IMR-90 (cell line): ENCODE measurements around the gene OR10AD1.

Experiments
- CTCF ChIP-seq: conservative IDR thresholded peaks from 2 replicates; pipeline ENCODE4 v1.5.1; 2012; ENCODE audit warnings: mild to moderate bottlenecking, low read depth, low read length, improper control_type of control experiment
- POLR2A ChIP-seq: IDR thresholded peaks from 2 replicates; pipeline ENCODE4 v1.6.1; 2012; ENCODE audit warnings: mild to moderate bottlenecking, low read depth, low read length
- RCOR1 ChIP-seq: IDR thresholded peaks from 2 replicates; pipeline ENCODE4 v1.6.1; 2012; ENCODE audit warnings: mild to moderate bottlenecking, low read length, improper control_type of control experiment; ENCODE audit not compliant: insufficient replicate concordance

DNA sequence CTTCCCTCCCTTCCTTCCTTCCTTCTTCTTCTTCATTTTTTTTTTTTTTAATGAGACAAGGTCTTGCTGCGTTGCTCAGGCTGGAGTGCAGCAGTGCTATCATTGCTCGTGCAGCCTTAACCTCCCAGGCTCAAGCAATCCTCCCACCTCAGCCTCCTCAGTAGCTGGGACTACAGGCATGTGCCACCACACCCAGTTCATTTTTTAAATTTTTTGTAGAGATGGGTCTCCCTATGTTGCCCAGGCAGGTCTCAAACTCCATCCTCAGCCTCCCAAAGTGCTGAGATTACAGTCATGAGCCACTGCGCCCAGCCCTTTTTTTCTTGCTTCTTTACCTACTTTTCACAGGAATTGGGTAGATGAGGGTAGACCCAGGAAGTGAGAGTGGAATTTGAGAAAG lies 1.6 kb downstream of the OR10AD1 start:
- no peak for TF ChIP-seq POLR2A
- no peak for TF ChIP-seq RCOR1
- TF ChIP-seq CTCF: no peak
